H4 (cell line): Measurements from ENCODE around the gene SCN5A. TPM values are rescaled to one million over a fixed set of nuclear protein-coding genes. Genes with fewer than 3 reads are reported as not detected.
A peak's percentile ranks its signal among the peaks of the same experiment; 100 is the strongest.

ENCODE experiments used
- DNase-seq: peaks from one replicate; pipeline ENCODE4 v3.0.0-alpha.2; 2015; ENCODE audit warnings: low spot score
- total RNA-seq: library from RNA; depleted of rRNA; stranded (reverse); fragments of >200 nt; shearing (Covaris generic); gene quantifications from 2 replicates; pipeline ENCODE4 v1.2.3, GENCODE V29; 2014

SCN5A gene
- total RNA-seq, 1 experiment from 2014 or later, result 0.85 TPM

- no peak for DNase-seq
Measured at GRCh38 chr3:38560996-38561717, 88.3 kb downstream of the SCN5A start.

- no peak for DNase-seq
Measured at GRCh38 chr3:38560284-38560683, 89.2 kb downstream of the SCN5A start.

DNA sequence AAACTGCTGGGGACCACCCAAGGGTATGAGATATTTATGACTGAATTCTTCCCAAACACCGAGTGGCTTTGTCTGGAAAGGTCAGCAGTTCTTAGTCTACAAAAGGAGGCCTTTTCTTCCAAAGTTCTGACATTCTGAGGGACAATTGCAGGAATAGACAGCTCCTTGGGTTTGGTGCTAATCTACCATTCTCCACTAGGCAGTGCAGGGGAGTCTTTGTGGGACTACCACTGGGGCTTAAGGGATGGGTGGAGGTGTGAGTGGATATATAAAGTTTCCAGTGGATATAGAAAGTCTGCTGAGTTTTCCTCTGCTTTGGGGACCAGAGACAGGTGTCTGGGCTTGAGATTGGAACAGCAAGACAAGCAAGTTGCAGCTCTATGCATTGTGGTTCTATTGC lies 90.6 kb downstream of the SCN5A start:
- DNase-seq, result no peak

- DNase-seq, result no peak
Measured at GRCh38 chr3:38556640-38557358, 92.7 kb downstream of the SCN5A start.

DNA sequence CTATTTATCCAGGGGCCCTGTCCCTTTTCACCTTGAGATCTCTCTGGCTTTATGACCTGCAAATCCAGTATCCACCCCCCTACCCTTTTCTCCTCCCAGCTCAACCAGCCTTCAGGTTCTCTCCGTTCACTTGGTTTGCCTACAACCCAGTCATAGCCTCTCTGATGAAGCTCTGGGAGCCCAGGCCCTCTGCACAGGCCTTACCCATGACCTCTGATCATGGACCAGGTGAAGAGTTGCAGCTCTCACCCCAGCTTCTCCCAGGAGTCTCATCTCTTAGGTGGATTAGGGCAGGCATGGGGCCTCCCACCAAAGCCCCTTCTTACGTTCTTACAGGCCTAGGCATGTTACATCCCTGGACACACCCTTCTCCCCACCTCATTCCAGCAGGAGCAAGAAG lies 93.6 kb downstream of the SCN5A start:
- DNase-seq, result no peak

- no peak for DNase-seq
Measured at GRCh38 chr3:38555149-38555840, 94.2 kb downstream of the SCN5A start.

DNA sequence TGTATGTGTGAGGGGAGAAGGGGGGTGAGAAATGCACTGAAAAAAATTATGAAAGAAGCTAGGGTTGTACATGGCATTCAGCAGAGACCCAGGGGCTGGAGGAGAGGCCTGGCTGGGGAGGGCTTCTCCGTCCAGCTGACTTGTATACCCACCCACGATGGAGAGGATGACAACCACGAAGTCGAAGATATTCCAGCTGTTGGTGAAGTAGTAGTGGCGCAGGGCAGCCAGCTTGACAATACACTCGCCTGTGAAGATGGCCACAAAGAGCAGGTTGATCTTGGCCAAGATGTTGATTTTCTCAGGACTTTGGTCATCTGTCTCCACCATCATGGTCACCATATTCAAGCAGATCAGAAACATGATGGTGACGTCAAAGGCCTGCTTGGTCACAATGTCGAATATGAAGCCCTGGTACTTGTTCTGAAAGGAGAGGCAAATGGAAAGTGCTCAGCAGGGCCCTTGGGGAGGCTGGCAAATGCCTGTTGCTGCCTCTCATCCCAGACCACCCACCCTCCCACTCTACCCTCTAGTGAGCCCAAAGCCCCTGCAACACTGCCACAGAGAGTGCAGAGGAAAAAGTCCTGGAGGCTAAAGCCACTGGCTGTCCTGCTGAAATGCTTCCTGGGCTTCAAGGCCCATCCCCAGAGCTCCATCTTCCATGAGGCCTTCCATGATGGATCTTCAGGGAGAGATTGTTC lies 95.2 kb downstream of the SCN5A start:
- DNase-seq, result no peak

GRCh38 chr3:38553071-38553470 lies 96.4 kb downstream of the SCN5A start:
- DNase-seq, result no peak

DNA sequence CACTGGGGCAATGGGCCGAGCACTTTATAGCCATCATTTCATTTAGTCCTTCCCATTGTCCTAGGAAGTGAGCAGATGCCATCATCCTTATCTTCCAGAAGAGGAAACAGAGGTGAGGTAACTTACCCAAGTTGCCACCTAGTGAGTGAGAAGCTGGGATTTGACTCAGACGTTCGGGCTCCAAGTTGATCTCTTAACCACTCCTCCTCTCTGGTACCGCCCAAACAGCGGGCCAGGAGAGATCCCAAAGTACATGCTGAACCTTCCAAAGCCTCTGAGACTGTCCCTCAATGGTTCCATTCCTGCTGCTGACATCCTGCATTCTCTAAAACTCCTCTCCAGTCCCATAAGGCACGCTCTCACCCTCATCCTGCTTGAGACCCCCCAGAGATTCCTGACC lies 97.1 kb downstream of the SCN5A start:
- DNase-seq, result no peak

GRCh38 chr3:38551026-38551832 lies 98.3 kb downstream of the SCN5A start:
- DNase-seq, result no peak

GRCh38 chr3:38549957-38550840 lies 99.3 kb downstream of the SCN5A start:
- DNase-seq, result no peak

GRCh38 chr3:38549486-38549885 lies 100.0 kb downstream of the SCN5A start:
- DNase-seq, result no peak

GRCh38 chr3:38549082-38549481 lies 100.4 kb downstream of the SCN5A start:
- DNase-seq, result no peak

- peak; percentile 19 for DNase-seq
Measured at GRCh38 chr3:38548154-38548931, 101.1 kb downstream of the SCN5A start.

DNA sequence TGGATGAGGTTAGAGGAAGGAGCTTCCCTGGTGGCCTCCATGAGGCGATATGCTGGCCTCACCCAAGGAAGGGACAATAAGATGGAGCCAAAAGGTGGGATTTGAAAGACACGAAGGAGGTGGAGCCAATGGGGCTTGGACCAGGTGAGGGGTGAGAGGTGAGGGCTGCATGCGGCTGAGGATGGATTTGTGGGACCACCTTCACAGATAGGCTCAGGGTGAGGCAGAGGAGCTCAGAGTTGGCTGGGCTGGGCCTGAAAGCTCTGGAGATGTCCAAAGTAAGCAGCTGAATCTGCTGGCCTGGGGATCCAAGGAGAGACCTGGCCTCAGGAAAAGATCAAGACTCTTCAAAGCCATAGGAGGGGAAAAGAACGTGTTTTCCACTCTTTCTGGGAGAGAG lies 103.5 kb downstream of the SCN5A start:
- DNase-seq, result no peak

GRCh38 chr3:38545550-38545949 lies 103.9 kb downstream of the SCN5A start:
- no peak for DNase-seq

- DNase-seq, result no peak
Measured at GRCh38 chr3:38544926-38545325, 104.6 kb downstream of the SCN5A start.

- DNase-seq, result no peak
Measured at GRCh38 chr3:38543586-38543985, 105.9 kb downstream of the SCN5A start.
